ENCODE measurements around the gene MAL. TPM values are rescaled to one million over a fixed set of nuclear protein-coding genes. Genes with fewer than 3 reads are reported as not detected.

MAL gene
- total RNA-seq: not detected in 2 replicates

DNA sequence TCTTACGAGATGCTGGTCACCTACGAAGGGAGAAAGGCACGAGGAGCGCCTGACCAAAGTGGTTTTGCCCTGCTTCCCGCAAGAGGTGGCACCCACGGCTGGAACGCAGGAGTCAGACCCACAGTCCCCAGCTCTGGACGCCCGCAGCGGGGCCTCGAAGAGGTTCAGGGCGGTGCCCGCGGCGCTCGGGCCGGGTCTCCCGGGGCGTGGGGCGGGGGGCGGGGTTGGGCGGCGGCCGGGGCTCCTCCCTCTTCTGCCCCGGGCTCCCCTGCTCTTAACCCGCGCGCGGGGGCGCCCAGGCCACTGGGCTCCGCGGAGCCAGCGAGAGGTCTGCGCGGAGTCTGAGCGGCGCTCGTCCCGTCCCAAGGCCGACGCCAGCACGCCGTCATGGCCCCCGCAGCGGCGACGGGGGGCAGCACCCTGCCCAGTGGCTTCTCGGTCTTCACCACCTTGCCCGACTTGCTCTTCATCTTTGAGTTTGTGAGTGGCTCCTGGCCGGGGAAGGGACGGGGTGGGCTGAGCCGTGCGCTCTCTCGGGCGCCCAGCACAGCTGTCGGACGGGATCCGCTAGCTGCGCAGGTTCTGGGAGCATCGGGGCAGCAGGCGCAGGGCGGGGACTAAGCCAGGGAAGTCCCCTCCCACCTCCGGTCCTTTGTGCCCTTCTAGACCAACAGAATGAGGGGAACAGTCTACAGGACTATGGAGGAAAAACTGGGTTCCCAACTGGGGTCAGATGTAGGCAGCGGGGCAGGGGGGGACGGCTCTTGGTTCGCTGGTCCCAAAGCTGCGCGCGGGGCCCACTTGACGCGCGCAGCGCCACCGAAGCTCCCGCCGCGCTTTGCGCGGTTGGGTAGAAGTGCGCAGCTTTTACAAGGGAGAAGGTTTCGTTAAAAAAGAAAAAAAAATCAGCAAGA, at the start of gene MAL:
TSS of gene MAL (plus strand) at position 303 of the 914 bp plus-strand sequence. CDS start at position 388, 85 bp downstream.

Other genes starting within 250 kb of the MAL start
- gene TEKT4, start 154.3 kb upstream of the MAL start, total RNA-seq: not detected in 2 replicates
- 32.6 and 39.5 TPM in 2 replicates for gene MRPS5, start 96.1 kb downstream of the MAL start, total RNA-seq
- gene ZNF514, start 134.1 kb downstream of the MAL start, total RNA-seq: 11.5 and 14.3 TPM in 2 replicates
- 10.6 and 11.1 TPM in 2 replicates for gene ZNF2, start 140.1 kb downstream of the MAL start, total RNA-seq
- gene ZNF892, start 181.8 kb downstream of the MAL start, total RNA-seq: 5.2 and 5.5 TPM in 2 replicates
- gene PROM2, start 248.7 kb downstream of the MAL start, total RNA-seq: 0.20 and 0.56 TPM in 2 replicates